ENCODE results near the gene C9orf43.
A peak's percentile ranks its signal among the peaks of the same experiment; 100 is the strongest.
"Not testable (repeated sequence)": the region's sequence is repeated elsewhere in the genome, so short reads cannot be mapped to it uniquely, and the experiment has no call there.

The C9orf43 gene, protein sequence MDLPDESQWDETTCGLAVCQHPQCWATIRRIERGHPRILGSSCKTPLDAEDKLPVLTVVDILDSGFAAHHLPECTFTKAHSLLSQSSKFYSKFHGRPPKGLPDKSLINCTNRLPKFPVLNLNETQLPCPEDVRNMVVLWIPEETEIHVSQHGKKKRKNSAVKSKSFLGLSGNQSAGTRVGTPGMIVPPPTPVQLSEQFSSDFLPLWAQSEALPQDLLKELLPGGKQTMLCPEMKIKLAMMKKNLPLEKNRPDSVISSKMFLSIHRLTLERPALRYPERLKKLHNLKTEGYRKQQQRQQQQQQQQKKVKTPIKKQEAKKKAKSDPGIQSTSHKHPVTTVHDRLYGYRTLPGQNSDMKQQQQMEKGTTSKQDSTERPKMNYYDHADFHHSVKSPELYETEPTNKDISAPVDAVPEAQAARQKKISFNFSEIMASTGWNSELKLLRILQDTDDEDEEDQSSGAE

GRCh38 chr9:113410207-113410864 is at the start of gene C9orf43, which contains the start of gene POLE3:
C9orf43 (plus strand) TSS chr9:113410747; CDS start chr9:113413494, 2,747 bp downstream.
POLE3 (minus strand) TSS chr9:113410675; CDS start chr9:113410293, 382 bp downstream.
- TF ChIP-seq, protein P1, sequence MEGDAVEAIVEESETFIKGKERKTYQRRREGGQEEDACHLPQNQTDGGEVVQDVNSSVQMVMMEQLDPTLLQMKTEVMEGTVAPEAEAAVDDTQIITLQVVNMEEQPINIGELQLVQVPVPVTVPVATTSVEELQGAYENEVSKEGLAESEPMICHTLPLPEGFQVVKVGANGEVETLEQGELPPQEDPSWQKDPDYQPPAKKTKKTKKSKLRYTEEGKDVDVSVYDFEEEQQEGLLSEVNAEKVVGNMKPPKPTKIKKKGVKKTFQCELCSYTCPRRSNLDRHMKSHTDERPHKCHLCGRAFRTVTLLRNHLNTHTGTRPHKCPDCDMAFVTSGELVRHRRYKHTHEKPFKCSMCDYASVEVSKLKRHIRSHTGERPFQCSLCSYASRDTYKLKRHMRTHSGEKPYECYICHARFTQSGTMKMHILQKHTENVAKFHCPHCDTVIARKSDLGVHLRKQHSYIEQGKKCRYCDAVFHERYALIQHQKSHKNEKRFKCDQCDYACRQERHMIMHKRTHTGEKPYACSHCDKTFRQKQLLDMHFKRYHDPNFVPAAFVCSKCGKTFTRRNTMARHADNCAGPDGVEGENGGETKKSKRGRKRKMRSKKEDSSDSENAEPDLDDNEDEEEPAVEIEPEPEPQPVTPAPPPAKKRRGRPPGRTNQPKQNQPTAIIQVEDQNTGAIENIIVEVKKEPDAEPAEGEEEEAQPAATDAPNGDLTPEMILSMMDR (IDR thresholded peaks at IDR 0.05; ENCODE audit: low read depth, low read length) = no peak
- peak within 1 kb of the TSS; percentile 87 to 96 for H3K4me3 ChIP-seq (replicated peaks in 1 of 2; ENCODE audit: low read depth in 2 of 2, low read length in 2 of 2)
- DNase-seq (ENCODE audit: low read depth in 2 of 2) = peak; percentile 97

- DNase-seq (ENCODE audit: low read depth in 2 of 2) = peak; percentile 49 to 63
- TF ChIP-seq, protein P1 (IDR thresholded peaks at IDR 0.05; ENCODE audit: low read depth, low read length) = no peak
- no peak overlapping the region for H3K4me3 ChIP-seq (replicated peaks in 1 of 2; ENCODE audit: low read depth in 2 of 2, low read length in 2 of 2)
Observed at GRCh38 chr9:113361304-113362018, 49.1 kb upstream of the C9orf43 start.

DNA sequence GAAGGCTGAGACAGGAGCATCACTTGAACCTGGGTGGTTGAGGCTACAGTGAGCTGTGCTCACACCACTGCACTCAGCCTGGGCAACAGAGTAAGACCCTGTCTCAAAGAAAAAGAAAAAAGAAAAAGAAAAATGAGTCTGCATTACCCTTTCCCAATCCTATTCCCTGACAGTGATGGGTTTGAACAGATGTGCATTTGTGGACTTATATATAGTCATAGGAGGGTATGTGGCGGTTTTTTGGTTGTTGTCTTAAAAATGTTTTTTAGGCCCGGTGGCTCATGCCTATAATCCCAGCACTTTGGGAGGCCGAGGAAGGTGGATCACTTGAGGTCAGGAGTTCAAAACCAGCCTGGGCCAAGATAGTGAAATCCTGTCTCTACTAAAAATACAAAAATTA is 47.2 kb upstream of the C9orf43 start:
- TF ChIP-seq, protein P1 (IDR thresholded peaks at IDR 0.05; ENCODE audit: low read depth, low read length) = no peak
- no peak overlapping the region for H3K4me3 ChIP-seq (replicated peaks in 1 of 2; ENCODE audit: low read depth in 2 of 2, low read length in 2 of 2)
- no peak for DNase-seq (ENCODE audit: low read depth in 2 of 2)

DNA sequence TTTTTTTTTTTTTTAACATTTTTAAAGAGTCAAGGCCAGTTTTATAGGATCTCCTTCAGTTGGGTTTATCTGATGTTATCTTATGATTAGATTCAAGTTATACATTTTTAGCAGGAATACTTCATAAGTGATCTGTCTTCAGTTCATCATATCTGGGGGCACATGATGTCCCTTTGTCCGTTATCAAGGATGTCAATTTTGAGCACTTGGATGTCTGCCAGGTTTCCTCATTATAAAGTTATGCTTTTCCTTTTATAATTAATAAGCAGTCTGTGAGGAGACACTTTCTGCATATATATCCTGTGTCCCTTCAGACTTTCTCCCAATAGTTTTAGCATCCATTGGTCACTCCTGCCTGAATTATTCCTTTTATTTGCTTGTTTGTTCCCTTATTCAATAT is 45.6 kb upstream of the C9orf43 start:
- DNase-seq (ENCODE audit: low read depth in 2 of 2) = no peak
- TF ChIP-seq, protein P1 (IDR thresholded peaks at IDR 0.05; ENCODE audit: low read depth, low read length) = no peak
- no peak overlapping the region for H3K4me3 ChIP-seq (replicated peaks in 1 of 2; ENCODE audit: low read depth in 2 of 2, low read length in 2 of 2)

GRCh38 chr9:113365652-113366051 is 44.9 kb upstream of the C9orf43 start:
- peak in 1 of 2 donors; percentile 13 for DNase-seq (ENCODE audit: low read depth in 2 of 2)
- not testable (repeated sequence) for H3K4me3 ChIP-seq (replicated peaks in 1 of 2; ENCODE audit: low read depth in 2 of 2, low read length in 2 of 2)

DNA sequence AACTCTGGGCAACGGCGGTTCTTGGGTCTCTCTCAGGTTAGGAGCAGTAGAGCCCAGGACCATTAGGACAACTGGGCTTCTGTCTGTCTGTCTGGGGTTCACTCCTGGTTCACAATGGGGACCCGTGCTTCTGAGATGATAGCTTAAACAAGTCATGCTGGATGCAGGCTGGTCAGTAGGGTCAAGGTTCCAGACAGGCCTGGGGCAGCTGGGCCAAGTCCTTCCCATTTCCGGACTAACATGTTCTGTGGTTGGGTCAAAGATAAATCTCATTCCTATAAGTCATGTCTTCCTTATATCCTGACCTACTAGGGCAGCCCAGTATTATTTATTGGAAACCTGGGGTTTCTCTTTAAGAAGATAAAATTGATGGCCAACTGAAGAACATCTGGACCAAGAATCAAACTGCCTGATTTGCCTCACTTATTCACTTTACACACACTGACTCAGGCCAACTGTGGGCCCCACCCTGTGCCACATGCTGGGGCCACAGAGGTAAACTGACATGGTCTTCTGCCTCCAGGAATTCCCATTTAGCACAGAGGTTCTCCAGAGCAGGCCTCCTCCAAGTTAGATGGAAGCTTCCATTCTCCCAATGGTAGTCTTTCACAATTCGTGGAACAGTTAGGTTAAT is 42.1 kb upstream of the C9orf43 start:
- TF ChIP-seq, protein P1 (IDR thresholded peaks at IDR 0.05; ENCODE audit: low read depth, low read length) = no peak
- DNase-seq (ENCODE audit: low read depth in 2 of 2) = no peak
- H3K4me3 ChIP-seq (replicated peaks in 1 of 2; ENCODE audit: low read depth in 2 of 2, low read length in 2 of 2) = no peak overlapping the region

Data from cardiac fibroblast (primary cell).